ENCODE measurements around the gene TMEM185B.
"Not testable (repeated sequence)": the region's sequence is repeated elsewhere in the genome, so short reads cannot be mapped to it uniquely, and the experiment has no call there.

The TMEM185B gene

GRCh38 chr2:120204945-120205670 is 18.1 kb downstream of the TMEM185B start:
- no peak for DNase-seq

GRCh38 chr2:120204417-120204816 is 18.8 kb downstream of the TMEM185B start:
- DNase-seq, result no peak

GRCh38 chr2:120204022-120204405 is 19.2 kb downstream of the TMEM185B start:
- no peak for DNase-seq

GRCh38 chr2:120203251-120204021 is 19.8 kb downstream of the TMEM185B start:
- no peak for DNase-seq

- not testable (repeated sequence) for DNase-seq
Measured at GRCh38 chr2:120199817-120200459, 23.3 kb downstream of the TMEM185B start.

GRCh38 chr2:120195553-120195952 is 27.6 kb downstream of the TMEM185B start:
- no peak for DNase-seq

- DNase-seq, result no peak
Measured at GRCh38 chr2:120192280-120192679, 30.9 kb downstream of the TMEM185B start.

- DNase-seq, result no peak
Measured at GRCh38 chr2:120189189-120189588, 34.0 kb downstream of the TMEM185B start.

GRCh38 chr2:120182019-120182560 is 41.1 kb downstream of the TMEM185B start:
- DNase-seq, result no peak

- no peak for DNase-seq
Measured at GRCh38 chr2:120180066-120180465, 43.1 kb downstream of the TMEM185B start.

- DNase-seq, result no peak
Measured at GRCh38 chr2:120179396-120179795, 43.8 kb downstream of the TMEM185B start.

GRCh38 chr2:120177973-120178372 is 45.2 kb downstream of the TMEM185B start:
- no peak for DNase-seq

GRCh38 chr2:120177001-120177621 is 46.1 kb downstream of the TMEM185B start:
- no peak for DNase-seq

GRCh38 chr2:120176526-120176925 is 46.7 kb downstream of the TMEM185B start:
- DNase-seq, result no peak

- DNase-seq, result no peak
Measured at GRCh38 chr2:120174963-120175581, 48.1 kb downstream of the TMEM185B start.

Measured in NCI-H1048 (cell line).